Measurements from ENCODE around the gene JAM3. TPM values are rescaled to one million over a fixed set of nuclear protein-coding genes. Genes with fewer than 3 reads are reported as not detected.

The JAM3 gene
- total RNA-seq, result 23.5 and 31.1 TPM in 2 replicates

DNA sequence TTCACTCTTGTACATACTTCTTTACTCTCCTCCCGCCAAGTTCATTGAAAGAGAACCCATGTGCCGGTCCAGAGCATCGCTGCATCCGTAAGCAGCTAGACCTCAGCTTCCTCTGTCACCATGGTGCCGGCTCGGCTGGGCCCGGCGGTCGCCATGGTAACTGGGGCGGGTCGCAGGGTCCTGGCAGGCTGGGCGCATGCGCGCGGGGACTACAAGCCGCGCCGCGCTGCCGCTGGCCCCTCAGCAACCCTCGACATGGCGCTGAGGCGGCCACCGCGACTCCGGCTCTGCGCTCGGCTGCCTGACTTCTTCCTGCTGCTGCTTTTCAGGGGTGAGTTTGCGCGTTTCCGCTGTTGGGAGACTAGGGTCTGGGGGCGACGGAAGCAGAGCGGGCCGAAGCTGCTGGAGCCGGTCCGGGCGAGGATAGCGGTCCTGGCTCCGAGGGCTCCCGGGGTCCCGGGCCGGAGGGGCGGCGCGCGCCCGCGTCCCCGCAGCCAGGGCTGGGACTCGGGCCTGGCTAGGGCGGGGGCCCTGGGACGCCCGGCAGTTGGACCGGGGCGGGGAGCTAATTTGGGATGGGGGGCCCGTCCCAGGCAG, at the start of gene JAM3:
Gene JAM3 (plus strand): TSS at position 244 of the 597 bp plus-strand sequence. CDS start 12 bp downstream, at position 256.

Other genes starting within 250 kb of the JAM3 start
- gene SPATA19, start 223.6 kb upstream of the JAM3 start, total RNA-seq, result not detected in 2 replicates
- 1.1 and 2.9 TPM in 2 replicates for gene IGSF9B, start 112.1 kb upstream of the JAM3 start, total RNA-seq
- 6.8 and 31.1 TPM in 2 replicates for gene NCAPD3, start 154.9 kb downstream of the JAM3 start, total RNA-seq
- 25.3 and 38.8 TPM in 2 replicates for gene VPS26B, start 155.6 kb downstream of the JAM3 start, total RNA-seq
- gene THYN1, start 184.3 kb downstream of the JAM3 start, total RNA-seq, result 51.3 and 64.5 TPM in 2 replicates
- 14.0 and 16.9 TPM in 2 replicates for gene ACAD8, start 184.5 kb downstream of the JAM3 start, total RNA-seq
- gene GLB1L3, start 207.3 kb downstream of the JAM3 start, total RNA-seq, result 0.16 and 0.63 TPM in 2 replicates

All from mesangial cell (primary cell).